Esophagus muscularis mucosa (tissue), 4 donors: ENCODE data around the gene UBXN6.

Experiments used
- EP300 ChIP-seq: sonication (generic); formaldehyde crosslinking; IDR thresholded peaks from one replicate; pipeline ENCODE4 v1.6.1; 2017; ENCODE audit warnings: antibody characterized with exemption
- POLR2A ChIP-seq: fragments of 450-650 bp; IDR thresholded peaks from one replicate; pipeline ENCODE4 v1.6.1; 2017; ENCODE audit warnings: antibody characterized with exemption, moderate library complexity, mild to moderate bottlenecking, low read depth
- POLR2AphosphoS5 ChIP-seq, 2 donors: sonication (generic); formaldehyde crosslinking; IDR thresholded peaks; one replicate each; pipeline ENCODE4 v1.6.1; 2017; ENCODE audit warnings: antibody characterized with exemption in 2 of 2
- TF ChIP-seq, protein P1 (sequence below), 3 experiments: fragments of 200-600 bp in 2 of 3; fragments of 450-650 bp in 1 of 3; sonication (generic) in 2 of 3; IDR thresholded peaks; one replicate each; pipeline ENCODE4 v1.5.1; 2017 to 2019; ENCODE audit warnings: antibody characterized with exemption in 3 of 3, mild to moderate bottlenecking in 2 of 3, moderate library complexity in 1 of 3

- TF ChIP-seq, protein P1, sequence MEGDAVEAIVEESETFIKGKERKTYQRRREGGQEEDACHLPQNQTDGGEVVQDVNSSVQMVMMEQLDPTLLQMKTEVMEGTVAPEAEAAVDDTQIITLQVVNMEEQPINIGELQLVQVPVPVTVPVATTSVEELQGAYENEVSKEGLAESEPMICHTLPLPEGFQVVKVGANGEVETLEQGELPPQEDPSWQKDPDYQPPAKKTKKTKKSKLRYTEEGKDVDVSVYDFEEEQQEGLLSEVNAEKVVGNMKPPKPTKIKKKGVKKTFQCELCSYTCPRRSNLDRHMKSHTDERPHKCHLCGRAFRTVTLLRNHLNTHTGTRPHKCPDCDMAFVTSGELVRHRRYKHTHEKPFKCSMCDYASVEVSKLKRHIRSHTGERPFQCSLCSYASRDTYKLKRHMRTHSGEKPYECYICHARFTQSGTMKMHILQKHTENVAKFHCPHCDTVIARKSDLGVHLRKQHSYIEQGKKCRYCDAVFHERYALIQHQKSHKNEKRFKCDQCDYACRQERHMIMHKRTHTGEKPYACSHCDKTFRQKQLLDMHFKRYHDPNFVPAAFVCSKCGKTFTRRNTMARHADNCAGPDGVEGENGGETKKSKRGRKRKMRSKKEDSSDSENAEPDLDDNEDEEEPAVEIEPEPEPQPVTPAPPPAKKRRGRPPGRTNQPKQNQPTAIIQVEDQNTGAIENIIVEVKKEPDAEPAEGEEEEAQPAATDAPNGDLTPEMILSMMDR (IDR thresholded peaks at IDR 0.05), result peak in 1 of 3 experiments; percentile 42
- TF ChIP-seq POLR2A (no peak), POLR2AphosphoS5 (IDR thresholded peaks at IDR 0.05) (peak; percentile 91 to 92), EP300 (no peak)
These were observed 55.2 kb downstream of the UBXN6 start, which contains the start of gene CHAF1A for GRCh38 chr19:4402171-4403004.
